Measurements from ENCODE around the gene COG7. TPM values are rescaled to one million over a fixed set of nuclear protein-coding genes. Genes with fewer than 3 reads are reported as not detected.
"Not testable (repeated sequence)": the region's sequence is repeated elsewhere in the genome, so short reads cannot be mapped to it uniquely, and the experiment has no call there.

Gene COG7
- polyA plus RNA-seq, 1 donor = 23.1 TPM

GRCh38 chr16:23437542-23437941, 15.4 kb downstream of the COG7 start:
- DNase-seq; H3K27me3 ChIP-seq (ENCODE audit: control insufficient read depth, insufficient read depth, low read length); H3K9me3 ChIP-seq (ENCODE audit: control insufficient read depth, low read depth, low read length); H3K4me1 ChIP-seq (ENCODE audit: control insufficient read depth, insufficient read depth, low read length); H3K27ac ChIP-seq (ENCODE audit: low read length); H3K4me3 ChIP-seq (ENCODE audit: low read length): not testable (repeated sequence)
- H3K36me3 ChIP-seq (ENCODE audit: control insufficient read depth, insufficient read depth, low read length) = peaks cover 42% of the 10 kb centered on the region
- 100% methylated on average over 1 of the region's 7 CpGs for WGBS (ENCODE audit: insufficient coverage, low lambda C conversion rate)

- H3K4me3 ChIP-seq (ENCODE audit: low read length) = no peak overlapping the region
- peaks cover 46% of the 10 kb centered on the region for H3K36me3 ChIP-seq (ENCODE audit: control insufficient read depth, insufficient read depth, low read length)
- no CpG with 5 or more reads among the region's 4 CpGs for WGBS (ENCODE audit: insufficient coverage, low lambda C conversion rate)
- no peaks in the 10 kb centered on the region for H3K27me3 ChIP-seq (ENCODE audit: control insufficient read depth, insufficient read depth, low read length)
- H3K9me3 ChIP-seq (ENCODE audit: control insufficient read depth, low read depth, low read length) = no peaks in the 10 kb centered on the region
- no peak for DNase-seq
- H3K27ac ChIP-seq (ENCODE audit: low read length) = no peak overlapping the region
- no peaks in the 10 kb centered on the region for H3K4me1 ChIP-seq (ENCODE audit: control insufficient read depth, insufficient read depth, low read length)
Measured at GRCh38 chr16:23436951-23437350, 16.0 kb downstream of the COG7 start.

- Histone ChIP-seq H3K4me1 (ENCODE audit: control insufficient read depth, insufficient read depth, low read length) (no peaks in the 10 kb centered on the region), H3K4me3 (ENCODE audit: low read length) (no peak overlapping the region), H3K27me3 (ENCODE audit: control insufficient read depth, insufficient read depth, low read length) (no peaks in the 10 kb centered on the region), H3K36me3 (ENCODE audit: control insufficient read depth, insufficient read depth, low read length) (peaks cover 42% of the 10 kb centered on the region), H3K27ac (ENCODE audit: low read length) (no peak overlapping the region), H3K9me3 (ENCODE audit: control insufficient read depth, low read depth, low read length) (no peaks in the 10 kb centered on the region)
- DNase-seq = peak; percentile 21
- no CpG with 5 or more reads among the region's 6 CpGs for WGBS (ENCODE audit: insufficient coverage, low lambda C conversion rate)
Measured at GRCh38 chr16:23435500-23435899, 17.5 kb downstream of the COG7 start.

GRCh38 chr16:23434380-23434779, 18.6 kb downstream of the COG7 start:
- H3K36me3 ChIP-seq (ENCODE audit: control insufficient read depth, insufficient read depth, low read length) = peaks cover 46% of the 10 kb centered on the region

GRCh38 chr16:23433261-23433920, 19.6 kb downstream of the COG7 start:
- H3K36me3 ChIP-seq (ENCODE audit: control insufficient read depth, insufficient read depth, low read length) = peaks cover 48% of the 10 kb centered on the region
- H3K4me1 ChIP-seq (ENCODE audit: control insufficient read depth, insufficient read depth, low read length) = no peaks in the 10 kb centered on the region
- H3K4me3 ChIP-seq (ENCODE audit: low read length) = no peak overlapping the region
- H3K27ac ChIP-seq (ENCODE audit: low read length) = no peak overlapping the region
- no peaks in the 10 kb centered on the region for H3K9me3 ChIP-seq (ENCODE audit: control insufficient read depth, low read depth, low read length)
- 71% methylated on average over 1 of the region's 16 CpGs for WGBS (ENCODE audit: insufficient coverage, low lambda C conversion rate)
- no peak for DNase-seq
- no peaks in the 10 kb centered on the region for H3K27me3 ChIP-seq (ENCODE audit: control insufficient read depth, insufficient read depth, low read length)

More at GRCh38 chr16:23434380-23434779, 18.6 kb downstream of the COG7 start:
- WGBS (ENCODE audit: insufficient coverage, low lambda C conversion rate) = 0% methylated on average over 2 of the region's 6 CpGs
- Histone ChIP-seq H3K9me3 (ENCODE audit: control insufficient read depth, low read depth, low read length) (no peaks in the 10 kb centered on the region), H3K4me1 (ENCODE audit: control insufficient read depth, insufficient read depth, low read length) (no peaks in the 10 kb centered on the region), H3K27ac (ENCODE audit: low read length) (no peak overlapping the region), H3K4me3 (ENCODE audit: low read length) (no peak overlapping the region), H3K27me3 (ENCODE audit: control insufficient read depth, insufficient read depth, low read length) (no peaks in the 10 kb centered on the region)
- DNase-seq = peak; percentile 45

- no peak for DNase-seq
- Histone ChIP-seq H3K4me1 (ENCODE audit: control insufficient read depth, insufficient read depth, low read length) (no peaks in the 10 kb centered on the region), H3K27ac (ENCODE audit: low read length) (no peak overlapping the region), H3K9me3 (ENCODE audit: control insufficient read depth, low read depth, low read length) (no peaks in the 10 kb centered on the region), H3K4me3 (ENCODE audit: low read length) (no peak overlapping the region), H3K36me3 (ENCODE audit: control insufficient read depth, insufficient read depth, low read length) (peaks cover 47% of the 10 kb centered on the region), H3K27me3 (ENCODE audit: control insufficient read depth, insufficient read depth, low read length) (no peaks in the 10 kb centered on the region)
- WGBS (ENCODE audit: insufficient coverage, low lambda C conversion rate) = 68% methylated on average over 4 of the region's 10 CpGs
Measured at GRCh38 chr16:23432176-23433128, 20.5 kb downstream of the COG7 start.

- H3K4me1 ChIP-seq (ENCODE audit: control insufficient read depth, insufficient read depth, low read length) = no peaks in the 10 kb centered on the region
- no peak for DNase-seq
- H3K36me3 ChIP-seq (ENCODE audit: control insufficient read depth, insufficient read depth, low read length) = peaks cover 43% of the 10 kb centered on the region
- no peaks in the 10 kb centered on the region for H3K27me3 ChIP-seq (ENCODE audit: control insufficient read depth, insufficient read depth, low read length)
- 100% methylated on average over 1 of the region's 2 CpGs for WGBS (ENCODE audit: insufficient coverage, low lambda C conversion rate)
- no peak overlapping the region for H3K4me3 ChIP-seq (ENCODE audit: low read length)
- no peak overlapping the region for H3K27ac ChIP-seq (ENCODE audit: low read length)
- H3K9me3 ChIP-seq (ENCODE audit: control insufficient read depth, low read depth, low read length) = no peaks in the 10 kb centered on the region
Measured at GRCh38 chr16:23428351-23428750, 24.6 kb downstream of the COG7 start.

GRCh38 chr16:23424292-23424958, 28.6 kb downstream of the COG7 start:
- Histone ChIP-seq H3K36me3 (ENCODE audit: control insufficient read depth, insufficient read depth, low read length) (peaks cover 19% of the 10 kb centered on the region), H3K9me3 (ENCODE audit: control insufficient read depth, low read depth, low read length) (no peaks in the 10 kb centered on the region), H3K27me3 (ENCODE audit: control insufficient read depth, insufficient read depth, low read length) (no peaks in the 10 kb centered on the region), H3K4me3 (ENCODE audit: low read length) (no peak overlapping the region), H3K4me1 (ENCODE audit: control insufficient read depth, insufficient read depth, low read length) (no peaks in the 10 kb centered on the region), H3K27ac (ENCODE audit: low read length) (no peak overlapping the region)
- no CpG with 5 or more reads among the region's 14 CpGs for WGBS (ENCODE audit: insufficient coverage, low lambda C conversion rate)
- no peak for DNase-seq

- 82% methylated on average over 5 of the region's 11 CpGs for WGBS (ENCODE audit: insufficient coverage, low lambda C conversion rate)
Measured at GRCh38 chr16:23423496-23424049, 29.4 kb downstream of the COG7 start.

GRCh38 chr16:23420011-23420410, 33.0 kb downstream of the COG7 start:
- H3K27ac ChIP-seq (ENCODE audit: low read length) = no peak overlapping the region
- H3K36me3 ChIP-seq (ENCODE audit: control insufficient read depth, insufficient read depth, low read length) = peaks cover 40% of the 10 kb centered on the region
- H3K4me3 ChIP-seq (ENCODE audit: low read length) = no peak overlapping the region
- no CpG with 5 or more reads among the region's 5 CpGs for WGBS (ENCODE audit: insufficient coverage, low lambda C conversion rate)
- no peaks in the 10 kb centered on the region for H3K27me3 ChIP-seq (ENCODE audit: control insufficient read depth, insufficient read depth, low read length)
- H3K4me1 ChIP-seq (ENCODE audit: control insufficient read depth, insufficient read depth, low read length) = no peaks in the 10 kb centered on the region
- no peaks in the 10 kb centered on the region for H3K9me3 ChIP-seq (ENCODE audit: control insufficient read depth, low read depth, low read length)
- DNase-seq = no peak

More at GRCh38 chr16:23423496-23424049, 29.4 kb downstream of the COG7 start:
- no peaks in the 10 kb centered on the region for H3K9me3 ChIP-seq (ENCODE audit: control insufficient read depth, low read depth, low read length)
- H3K36me3 ChIP-seq (ENCODE audit: control insufficient read depth, insufficient read depth, low read length) = peaks cover 19% of the 10 kb centered on the region
- H3K27me3 ChIP-seq (ENCODE audit: control insufficient read depth, insufficient read depth, low read length) = no peaks in the 10 kb centered on the region
- peak overlapping the region; percentile 23 for H3K27ac ChIP-seq (ENCODE audit: low read length)
- DNase-seq = peak; percentile 38 to 62
- H3K4me1 ChIP-seq (ENCODE audit: control insufficient read depth, insufficient read depth, low read length) = no peaks in the 10 kb centered on the region
- H3K4me3 ChIP-seq (ENCODE audit: low read length) = no peak overlapping the region

All from large intestine (tissue), 3 donors.